HG03097 (cell line): ENCODE data around the gene TESMIN.

Experiments used
- ATAC-seq: cut with Tn5 transposase; IDR thresholded peaks from one replicate; pipeline ENCODE4 v1.9.1; 2021; ENCODE audit not compliant: unreplicated experiment, low FRiP score

Gene TESMIN

DNA sequence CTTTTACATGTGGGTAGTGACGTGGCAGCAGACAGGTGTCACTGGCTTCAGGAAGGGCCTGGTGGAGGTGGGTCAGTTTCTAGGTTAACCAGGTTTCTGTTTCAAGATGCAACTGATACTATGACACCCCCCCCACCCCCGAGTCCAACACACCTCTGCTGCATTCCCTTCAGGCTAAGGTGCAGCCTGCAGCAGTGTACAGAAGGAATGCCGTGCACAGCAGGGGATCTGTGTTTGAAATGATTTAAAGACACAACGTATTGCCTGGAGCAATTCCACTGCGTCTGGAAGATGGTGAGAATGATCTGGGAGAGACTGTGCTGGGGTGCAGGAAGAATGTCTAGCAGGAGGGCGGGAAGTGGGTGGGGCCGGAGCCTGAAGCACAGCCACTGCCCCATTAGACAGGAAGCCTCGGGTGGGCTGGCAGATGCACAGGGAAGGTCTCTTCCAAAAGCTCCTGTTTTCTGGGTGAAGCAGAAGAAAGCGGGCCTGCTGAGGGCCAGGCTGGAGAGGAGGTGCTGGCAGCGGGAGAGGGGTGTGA lies 11.9 kb upstream of the TESMIN start:
- no peak for ATAC-seq

DNA sequence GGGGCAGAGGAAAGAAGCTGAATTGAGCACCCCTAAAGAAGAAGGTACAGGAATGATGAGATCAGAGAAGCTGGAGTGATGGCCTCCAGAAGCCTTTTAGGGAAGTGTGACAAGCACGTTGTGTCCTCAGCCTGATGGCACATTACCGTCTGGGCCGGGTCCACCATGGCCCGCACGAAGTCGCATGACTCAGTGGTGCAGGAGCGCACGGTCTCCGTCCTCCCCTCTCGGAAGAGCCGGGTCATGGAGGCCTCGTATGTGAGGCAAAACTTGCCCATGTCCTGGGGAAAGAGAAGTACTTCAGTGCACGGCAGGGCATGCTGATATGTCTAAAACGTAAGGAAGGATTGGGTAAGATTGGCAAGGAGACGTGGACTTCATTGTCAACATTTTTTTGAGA lies 11.2 kb upstream of the TESMIN start:
- ATAC-seq = no peak

DNA sequence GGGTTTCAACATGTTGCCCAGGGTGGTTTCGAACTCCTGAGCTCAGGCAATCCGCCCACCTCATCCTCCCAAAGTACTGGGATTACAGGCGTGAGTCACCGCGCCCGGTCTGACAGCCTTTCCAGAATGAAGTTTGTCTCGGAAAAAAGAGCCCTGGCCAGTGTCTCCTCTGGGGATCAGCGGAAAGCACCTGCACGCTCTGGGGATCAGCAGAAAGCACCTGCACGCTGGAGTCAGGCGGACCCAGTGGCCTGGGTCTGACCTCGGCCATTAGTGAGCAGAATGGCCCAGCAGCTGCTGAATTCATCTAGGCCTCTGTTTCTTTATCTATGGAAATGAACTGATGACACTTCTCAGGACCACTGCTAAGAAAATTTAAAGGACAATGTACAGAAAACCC lies 10.5 kb upstream of the TESMIN start:
- no peak for ATAC-seq

DNA sequence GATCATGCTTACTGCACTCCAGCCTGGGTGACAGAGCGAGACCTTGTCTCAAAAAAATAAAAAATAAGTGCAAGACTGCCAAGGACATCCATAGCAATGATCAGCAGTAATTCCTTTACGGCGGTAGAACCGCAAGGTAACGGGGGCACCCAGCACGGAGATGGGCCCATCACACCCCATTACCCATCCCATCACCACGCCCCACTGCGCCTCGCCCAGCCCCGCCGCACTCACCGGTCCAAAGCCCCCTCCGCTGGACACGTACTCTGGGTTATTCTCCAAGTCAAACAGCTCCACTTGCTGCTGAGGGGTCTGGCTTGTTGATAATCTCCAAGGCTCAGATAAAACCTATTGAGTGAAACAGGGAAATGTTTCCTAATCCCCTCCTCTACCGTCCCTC lies 8.7 kb upstream of the TESMIN start:
- no peak for ATAC-seq

DNA sequence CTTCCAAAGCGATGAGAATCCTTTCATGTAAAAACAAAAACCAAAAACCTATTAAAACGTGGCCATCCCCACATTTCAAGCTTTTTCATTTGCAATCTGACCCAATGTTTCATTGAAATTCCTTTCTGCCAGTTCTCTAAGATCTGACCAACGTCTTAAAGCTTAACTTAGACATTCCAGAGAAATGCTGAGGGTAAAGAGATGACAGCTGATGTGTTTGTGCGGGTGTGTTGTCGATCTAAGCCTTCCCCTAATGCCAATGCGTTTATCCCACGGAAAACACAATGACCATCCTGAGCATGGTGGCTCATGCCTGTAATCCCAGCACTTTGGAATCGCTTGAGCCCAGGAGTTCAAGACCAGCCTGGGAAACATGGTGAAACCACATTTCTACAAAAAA lies 6.4 kb upstream of the TESMIN start:
- no peak for ATAC-seq

DNA sequence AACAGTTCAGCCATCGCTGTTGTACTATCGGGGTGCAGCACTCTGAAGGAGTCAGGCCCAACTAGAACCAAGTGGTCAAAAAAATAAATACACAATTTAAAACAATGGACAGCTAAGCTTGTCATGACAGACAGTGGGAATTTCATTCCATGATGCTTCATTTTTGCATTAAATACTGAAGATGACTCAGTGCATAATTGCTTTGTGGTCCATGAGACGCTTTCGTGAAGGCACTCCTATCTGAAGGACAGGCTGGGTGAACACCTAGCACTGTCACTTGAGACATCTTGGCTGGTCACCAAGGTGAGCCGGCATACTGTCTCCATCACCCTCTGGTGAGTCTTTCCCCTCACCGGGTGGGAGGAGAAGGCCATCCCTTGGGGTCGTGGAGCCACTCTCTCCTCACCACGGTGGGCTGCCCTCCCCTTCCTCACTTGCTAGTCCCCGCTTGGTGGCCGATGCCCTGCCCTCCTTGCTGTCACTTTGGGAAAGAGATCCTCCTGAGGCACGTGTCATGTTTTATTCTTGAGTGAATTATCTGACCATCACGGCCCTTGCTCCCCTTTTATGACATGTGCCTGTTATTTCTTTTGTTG lies 4.9 kb upstream of the TESMIN start:
- no peak for ATAC-seq

DNA sequence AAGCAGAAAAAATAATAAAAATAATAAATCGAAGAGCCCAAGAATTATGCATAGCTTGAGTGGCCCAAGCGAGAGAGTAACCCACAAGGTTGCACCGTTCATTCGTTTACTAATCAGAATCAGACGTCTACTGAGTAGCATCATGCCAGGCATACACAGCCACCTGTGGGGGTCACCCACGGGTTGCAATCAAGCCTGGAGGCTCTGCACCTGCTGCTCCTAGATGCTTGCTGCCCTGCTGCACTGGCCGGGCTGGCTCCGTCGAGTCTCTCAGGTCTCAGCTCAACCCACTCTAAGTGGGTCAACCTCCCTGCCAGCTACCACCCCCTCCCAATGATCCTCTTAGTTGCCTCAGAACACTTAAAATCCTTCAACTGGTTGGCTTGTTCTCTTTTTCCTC lies 2.0 kb upstream of the TESMIN start:
- no peak for ATAC-seq

DNA sequence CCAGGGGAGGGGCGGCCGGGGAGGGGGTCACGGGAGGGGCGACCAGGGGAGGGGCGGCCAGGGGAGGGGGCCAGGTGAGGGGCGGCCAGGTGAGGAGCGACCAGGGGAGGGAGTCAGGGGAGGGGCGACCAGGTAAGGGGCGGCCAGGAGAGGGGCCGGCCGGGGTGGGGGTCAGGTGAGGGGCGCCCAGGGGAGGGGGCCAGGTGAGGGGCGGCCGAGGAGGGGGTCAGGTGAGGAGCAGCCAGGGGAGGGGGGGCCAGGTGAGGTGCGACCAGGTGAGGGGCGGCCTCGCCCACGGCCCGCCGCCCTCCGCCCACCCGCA lies 355 bp downstream of the TESMIN start:
- ATAC-seq = no peak

DNA sequence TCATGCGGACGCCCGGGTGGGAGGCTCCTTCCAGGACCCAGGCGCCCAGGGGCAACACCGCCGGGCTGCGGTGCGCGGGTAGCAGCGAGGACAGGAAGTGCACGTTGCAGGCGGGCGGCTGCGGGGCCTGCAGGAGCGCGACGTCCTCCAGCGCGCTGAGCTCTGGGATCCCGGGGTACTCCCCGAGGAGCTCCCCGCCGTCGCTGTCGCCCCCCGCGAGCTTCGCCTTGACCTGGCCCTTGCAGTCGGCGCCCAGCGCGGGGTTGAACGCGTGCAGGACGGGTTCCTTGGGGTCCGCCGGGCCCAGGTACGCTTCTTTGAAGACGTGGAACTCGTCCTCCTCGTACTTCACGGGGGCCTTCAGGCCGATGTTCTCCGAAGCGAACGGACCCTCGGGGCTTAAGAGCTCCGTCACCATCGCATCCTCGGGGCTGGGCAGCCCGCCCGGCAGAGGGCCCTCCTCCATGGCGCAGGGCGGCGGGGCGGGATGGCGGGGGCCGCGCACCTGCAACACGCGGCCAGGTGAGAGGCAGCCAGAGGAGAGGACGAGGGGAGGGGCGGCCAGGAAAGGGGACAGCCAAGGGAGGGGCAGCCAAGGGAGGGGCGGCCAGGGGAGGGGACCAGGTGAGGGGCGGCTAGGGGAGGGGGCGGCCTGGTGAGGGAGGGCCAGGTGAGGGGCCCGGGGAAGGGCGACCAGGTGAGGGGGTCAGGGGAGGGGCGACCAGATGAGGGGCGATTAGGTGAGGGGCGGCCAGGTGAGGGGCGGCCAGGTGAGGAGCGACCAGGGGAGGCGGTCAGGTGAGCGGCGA lies 921 bp downstream of the TESMIN start:
- no peak for ATAC-seq

DNA sequence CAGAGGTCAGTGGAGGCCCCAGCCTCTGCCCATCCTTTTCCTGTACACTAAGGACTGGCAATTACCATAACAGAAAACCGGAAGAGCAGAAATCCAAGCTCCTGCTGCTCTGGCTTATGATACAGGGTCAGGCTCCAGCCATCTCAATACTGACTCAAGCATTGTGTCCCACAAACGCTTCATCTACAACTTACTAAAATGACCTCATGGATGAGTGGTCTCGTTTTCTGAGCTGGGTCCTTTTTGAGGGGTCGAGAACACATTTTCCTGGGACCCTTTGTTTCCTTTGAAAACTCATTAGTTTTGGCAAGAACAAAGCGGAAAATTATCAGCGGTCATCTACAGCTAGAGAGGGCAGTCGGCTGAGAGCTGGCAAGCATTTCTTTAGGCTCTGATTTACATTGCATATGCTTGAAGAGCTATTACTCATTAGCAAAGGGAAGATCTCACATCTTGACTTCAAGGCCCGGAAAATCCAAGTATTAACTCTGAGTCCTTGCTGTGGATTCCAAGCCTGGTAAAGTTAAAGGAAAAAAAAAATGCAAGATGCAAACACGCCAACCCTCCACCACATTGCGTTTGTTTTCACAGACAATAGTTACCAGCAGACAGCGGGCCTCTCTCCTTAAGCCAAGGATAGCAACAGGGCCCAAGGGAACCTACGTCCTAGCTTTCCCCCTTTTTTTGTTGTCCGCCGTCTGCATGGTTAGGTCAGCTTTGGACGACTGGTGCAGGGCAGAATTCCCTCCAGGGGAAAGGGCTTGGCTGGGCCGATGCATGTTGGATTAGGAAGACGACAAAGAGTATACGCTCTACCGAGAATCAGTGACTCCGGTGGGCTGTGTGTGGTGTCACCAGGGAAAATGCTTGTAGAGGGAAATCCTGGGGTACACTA lies 1.8 kb downstream of the TESMIN start:
- no peak for ATAC-seq

DNA sequence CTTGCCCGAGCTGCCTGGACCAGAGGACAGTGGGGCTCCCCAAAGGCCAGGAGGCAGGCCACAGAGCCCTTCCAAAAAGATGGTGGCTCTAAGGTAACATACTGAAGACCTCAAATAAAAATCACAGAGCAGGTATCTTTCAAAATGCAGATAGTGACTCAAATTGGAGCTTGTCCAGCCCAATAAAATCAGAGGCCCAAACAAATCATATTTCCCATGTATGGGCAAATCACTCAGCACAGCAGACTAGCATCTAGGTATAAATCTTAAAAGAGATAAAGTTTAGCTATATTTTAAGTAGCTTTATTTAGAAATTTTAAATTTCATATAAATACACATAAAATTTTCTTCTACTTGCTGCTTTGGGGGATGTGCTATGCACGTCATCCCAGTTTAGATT lies 3.3 kb downstream of the TESMIN start:
- no peak for ATAC-seq

DNA sequence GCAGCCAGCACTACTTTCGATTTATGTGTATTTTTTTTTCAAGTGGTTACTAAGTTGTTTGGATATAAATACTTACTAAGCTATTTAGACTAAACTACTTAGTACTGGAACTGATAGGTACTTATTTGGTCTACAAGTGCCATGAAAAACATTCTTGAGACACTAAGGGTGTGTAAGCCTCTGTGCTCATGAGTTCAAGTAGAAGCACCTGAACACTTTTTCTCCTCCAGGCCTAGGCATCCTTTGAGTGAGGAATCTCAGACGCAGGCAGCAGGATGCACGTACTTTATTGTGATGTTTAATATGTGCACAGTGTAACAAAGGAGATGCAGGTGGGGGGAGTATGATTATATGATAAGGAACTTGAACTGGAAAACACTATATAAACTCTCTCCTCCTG lies 7.8 kb downstream of the TESMIN start:
- no peak for ATAC-seq

DNA sequence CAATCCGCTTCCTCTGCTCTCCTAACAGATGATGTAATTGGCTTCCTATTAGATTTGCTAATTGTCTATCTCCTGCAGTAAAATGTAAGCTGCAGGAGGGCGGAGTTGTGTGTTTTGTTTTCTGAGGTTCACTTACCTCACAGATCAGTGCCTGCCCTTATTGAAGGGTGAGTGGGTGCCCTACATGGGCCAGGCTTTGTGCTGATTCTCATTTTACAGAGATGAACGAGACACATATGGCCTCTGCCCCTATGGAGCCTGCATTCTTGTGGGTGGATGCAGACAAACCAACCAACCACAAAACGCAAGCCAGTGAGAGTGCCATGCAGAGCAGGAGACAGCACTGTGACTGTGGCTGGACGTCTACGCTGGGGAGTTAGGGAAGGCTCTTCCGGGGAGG lies 9.9 kb downstream of the TESMIN start:
- ATAC-seq = no peak

DNA sequence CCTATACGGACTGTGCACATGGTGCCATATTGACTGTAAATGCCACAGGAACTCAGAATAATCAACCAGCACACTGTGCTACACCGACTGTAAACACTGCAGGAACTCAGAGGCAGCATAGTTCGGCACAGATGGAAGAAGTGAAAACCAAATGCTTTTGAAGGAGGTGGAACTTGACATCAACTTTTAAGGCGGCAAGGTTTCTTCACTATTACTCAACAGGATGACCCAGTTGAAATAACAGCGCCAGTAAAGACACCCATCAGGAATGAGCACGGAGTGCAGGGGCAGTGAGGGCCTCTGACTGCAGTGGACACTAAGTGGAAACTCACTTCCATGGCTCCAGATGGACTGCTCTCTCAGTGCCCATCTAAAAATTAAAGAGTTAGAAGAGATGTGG lies 15.7 kb downstream of the TESMIN start:
- ATAC-seq = no peak

DNA sequence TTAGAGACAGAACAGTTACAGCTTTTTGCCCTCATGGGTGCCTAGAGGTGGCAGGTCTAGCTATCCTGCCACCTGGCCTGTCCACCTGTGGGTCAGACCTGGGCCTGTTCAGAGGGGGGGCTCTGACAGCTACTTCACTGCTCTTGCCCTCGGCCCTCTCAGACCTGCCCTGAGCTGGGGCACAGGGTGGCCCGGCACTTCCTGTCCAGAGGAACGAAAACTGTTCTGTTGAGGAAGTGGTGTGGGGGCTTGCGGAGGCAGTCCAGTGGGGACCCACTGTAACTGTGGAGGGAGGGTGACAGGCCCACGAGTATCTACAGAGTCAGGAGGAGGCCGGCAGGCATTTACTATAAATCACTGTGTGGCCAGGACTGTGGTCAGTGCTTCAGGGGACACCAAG lies 16.2 kb downstream of the TESMIN start:
- no peak for ATAC-seq

DNA sequence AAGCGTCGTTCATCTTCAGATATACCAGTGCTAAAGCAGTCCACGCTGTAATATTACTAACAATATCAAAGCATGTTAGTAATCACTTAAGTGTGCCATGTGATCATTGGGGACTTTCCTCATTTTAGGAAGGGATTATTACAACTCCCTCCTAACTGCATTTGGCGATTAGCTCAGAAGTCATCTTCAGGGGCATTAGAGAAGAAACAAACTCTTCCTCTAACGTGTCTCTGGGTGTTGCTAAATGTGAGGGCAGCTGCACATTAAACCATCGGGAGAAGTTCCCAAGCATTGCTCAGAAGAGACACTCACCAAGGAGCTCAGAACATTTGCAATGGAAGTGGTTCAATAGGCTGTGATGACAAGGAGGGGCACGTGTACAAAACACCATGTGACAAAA lies 17.2 kb downstream of the TESMIN start:
- no peak for ATAC-seq

DNA sequence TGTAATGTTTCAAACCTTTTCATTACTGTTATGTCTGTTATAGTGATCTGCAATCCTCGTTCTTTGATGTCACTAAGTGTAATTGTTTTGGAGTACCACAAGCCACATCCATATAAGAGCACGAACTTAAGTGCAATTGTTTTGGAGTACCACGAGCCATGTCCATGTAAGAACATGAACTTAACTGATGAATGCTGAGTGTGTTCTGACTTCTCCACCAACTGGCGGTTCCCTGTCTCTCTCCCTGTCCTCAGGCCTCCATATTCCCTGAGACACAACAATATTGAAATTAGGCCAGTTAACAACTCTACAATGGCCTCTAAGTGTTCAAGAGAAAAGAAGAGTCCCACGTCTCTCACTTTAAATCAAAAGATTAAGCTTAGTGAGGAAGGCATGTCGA lies 23.5 kb downstream of the TESMIN start:
- ATAC-seq = no peak

DNA sequence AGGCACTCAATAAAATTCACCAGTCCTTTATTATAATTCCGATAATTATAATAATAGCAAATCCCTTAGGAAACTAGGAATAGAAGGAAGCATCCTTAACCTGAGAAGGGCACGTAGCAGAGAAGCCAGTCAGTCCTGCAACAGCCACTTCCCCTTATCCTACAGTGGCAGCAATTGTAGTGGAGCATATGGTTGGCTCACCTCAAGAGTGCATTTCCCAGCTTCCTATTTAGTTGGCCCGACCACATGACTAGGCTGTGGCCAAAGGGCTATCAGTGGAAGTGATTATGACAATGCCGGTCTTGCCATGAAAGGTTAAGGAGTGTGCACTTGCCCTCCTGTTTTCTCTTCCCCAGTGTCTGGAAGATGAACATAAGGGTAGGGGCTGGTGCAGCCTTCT lies 27.0 kb downstream of the TESMIN start:
- no peak for ATAC-seq

DNA sequence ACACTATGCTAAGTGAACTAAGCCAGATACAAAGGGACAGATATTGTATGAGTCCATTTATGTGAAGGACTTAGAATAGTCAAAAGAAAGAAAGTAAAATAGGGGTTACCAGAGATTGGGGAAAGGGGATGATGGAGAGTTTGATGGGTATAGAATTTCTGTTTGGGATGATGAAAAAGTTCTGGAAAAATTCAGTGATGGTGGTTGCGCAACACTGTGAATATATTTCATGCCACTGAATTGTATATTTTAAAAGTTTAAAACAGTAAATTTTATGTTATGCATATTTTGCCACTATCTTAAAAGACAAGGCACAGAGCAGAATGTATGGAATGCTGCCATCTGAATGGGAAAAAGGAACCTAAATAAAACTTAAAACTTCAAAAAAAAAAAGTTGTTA lies 29.2 kb downstream of the TESMIN start:
- ATAC-seq = no peak

DNA sequence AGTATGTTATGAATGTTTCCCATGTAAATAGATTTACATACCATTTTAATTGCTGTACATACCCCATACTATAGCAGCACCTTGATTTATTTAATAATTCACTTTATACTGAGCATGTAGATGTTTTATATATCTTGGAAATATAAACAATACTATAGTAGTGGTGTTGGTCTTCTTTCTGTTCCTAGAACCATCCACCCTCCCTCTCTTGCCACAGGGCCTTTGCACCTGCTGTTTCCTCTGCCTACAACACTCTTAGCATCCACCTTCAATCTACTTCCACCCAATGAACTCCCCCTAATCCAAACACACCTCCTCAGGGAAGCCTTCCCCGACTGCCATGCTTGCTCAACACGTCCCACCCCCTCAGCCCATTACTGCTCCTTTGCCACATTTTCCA lies 30.2 kb downstream of the TESMIN start:
- no peak for ATAC-seq

DNA sequence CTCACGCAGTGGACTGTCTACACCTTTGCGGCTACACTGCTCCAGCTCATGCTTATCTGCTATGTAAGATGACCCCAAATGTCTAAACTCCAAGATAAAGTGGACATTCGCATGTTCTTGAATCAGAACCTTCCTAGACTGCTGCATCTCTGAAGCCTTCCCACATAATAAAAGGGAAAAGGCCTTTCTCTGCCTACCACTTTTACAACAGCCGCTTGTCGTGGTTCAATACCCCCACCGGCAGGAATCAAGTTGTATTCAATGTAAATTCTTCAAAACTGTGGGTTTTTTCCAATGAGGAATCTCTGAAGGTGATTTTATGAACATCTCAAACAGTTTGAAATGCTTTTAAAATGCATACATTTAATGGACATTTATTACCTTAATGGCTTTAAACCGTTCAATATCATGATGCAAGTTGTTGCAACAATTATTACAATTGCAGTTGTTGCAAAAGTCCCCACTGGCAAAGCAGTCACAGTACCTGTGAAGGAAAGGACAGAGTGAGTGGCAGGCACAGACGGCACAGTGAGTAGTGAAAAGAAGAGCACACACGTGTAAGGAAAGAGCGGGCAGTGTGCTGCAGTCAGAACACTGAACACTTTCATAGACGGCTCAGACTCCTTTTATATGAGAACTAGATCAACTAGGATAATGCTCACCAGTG lies 35.7 kb downstream of the TESMIN start:
- no peak for ATAC-seq
